ENCODE data around the gene DACT1.

DNA sequence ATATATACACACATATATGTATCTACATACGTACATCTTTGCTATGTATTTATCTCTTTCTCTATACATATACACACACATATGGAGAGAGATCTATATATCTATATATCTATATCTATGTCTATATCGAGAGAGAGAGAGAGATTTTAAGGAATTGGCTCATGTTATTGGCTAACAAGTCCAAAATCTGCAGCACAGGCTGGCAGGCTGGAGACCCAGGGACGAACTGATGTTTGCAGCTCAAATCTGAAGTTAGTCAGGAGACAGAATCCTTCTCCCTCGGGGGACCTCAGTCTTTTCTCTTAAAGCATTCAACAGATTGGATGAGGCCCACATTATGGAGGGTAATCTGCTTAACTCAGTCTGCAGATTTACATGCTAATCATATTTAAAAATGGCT is 40.7 kb upstream of the DACT1 start:
- TF ChIP-seq CTCF (IDR thresholded peaks at IDR 0.05) = no peak
- TF ChIP-seq POLR2A (IDR thresholded peaks at IDR 0.05) = no peak
- TF ChIP-seq POLR2AphosphoS5 (IDR thresholded peaks at IDR 0.05) = no peak

All from breast epithelium (tissue), 3 donors.